AG04450 (cell line): ENCODE results near the gene SAMD3. TPM values are rescaled to one million over a fixed set of nuclear protein-coding genes. Genes with fewer than 3 reads are reported as not detected.

ENCODE experiments used
- CTCF ChIA-PET: fragments of 300-600, 350-600 bp; formaldehyde crosslinking; extraction: SDS; loops from one replicate; lab custom pipeline; 2022; ENCODE audit warnings: antibody characterized with exemption, inconsistent platforms; lab: Charles Lee
- POLR2A ChIA-PET: fragments of 350-600 bp; formaldehyde crosslinking; extraction: SDS; loops from one replicate; lab custom pipeline; 2021; ENCODE audit warnings: antibody characterized with exemption, inconsistent platforms; lab: Yijun Ruan, JAX
- DNase-seq: peaks from one replicate; pipeline ENCODE4 v3.0.0-alpha.2; 2011; ENCODE audit warnings: low read depth, low spot score
- H3K27ac ChIP-seq: one replicate; pipeline ENCODE4 v1.5.1; 2012; ENCODE audit warnings: low read depth, low read length, control low read depth
- H3K27me3 ChIP-seq: one replicate; pipeline ENCODE4 v1.6.0; 2012; ENCODE audit warnings: low read length; ENCODE audit not compliant: control insufficient read depth, insufficient read depth
- H3K4me3 ChIP-seq: 2 replicates; pipeline ENCODE4 v1.5.1; 2011; ENCODE audit warnings: mild to moderate bottlenecking, low read depth, low read length, control low read depth
- H3K9me3 ChIP-seq: 2 replicates; pipeline ENCODE4 v1.5.1; 2012; ENCODE audit warnings: low read length; ENCODE audit not compliant: control insufficient read depth, insufficient read depth
- CTCF ChIP-seq: IDR thresholded peaks from 2 replicates; pipeline ENCODE4 v1.5.1; 2011; ENCODE audit warnings: low read depth, low read length, control low read depth, inconsistent platforms
- polyA plus RNA-seq: library from polyadenylated mRNA; depleted of rRNA; stranded (reverse); fragments of >200 nt; gene quantifications from 2 replicates; pipeline ENCODE4 v1.2.3, GENCODE V29; 2011

Gene SAMD3
- polyA plus RNA-seq, 1 experiment, result 2.4 TPM

- TF ChIP-seq CTCF, result no peak
- H3K27ac ChIP-seq, result no peak overlapping the region
- no peaks in the 10 kb centered on the region for H3K27me3 ChIP-seq
- ChIA-PET POLR2A (no interaction called here), CTCF (no interaction called here)
- H3K9me3 ChIP-seq, result peaks cover 5% of the 10 kb centered on the region; the same call in 1 of the 2 replicates
- no peak for DNase-seq
- H3K4me3 ChIP-seq, result no peak overlapping the region
These were observed 62.8 kb downstream of the SAMD3 start for GRCh38 chr6:130159956-130160355.

GRCh38 chr6:130158548-130158947 is 64.2 kb downstream of the SAMD3 start:
- ChIA-PET POLR2A (interaction anchor here (0.7 kb wide), 1 partner anchor 124 kb away, joined by 3 read pairs; no protein-coding TSS in a partner anchor), CTCF (interaction anchor here (1.2 kb wide), 1 partner anchor 10 kb away, joined by 5 read pairs; no protein-coding TSS in a partner anchor)
- no peak for DNase-seq
- H3K27me3 ChIP-seq, result no peaks in the 10 kb centered on the region
- peaks cover 5% of the 10 kb centered on the region; the same call in 1 of the 2 replicates for H3K9me3 ChIP-seq
- no peak overlapping the region for H3K27ac ChIP-seq
- TF ChIP-seq CTCF, result no peak
- H3K4me3 ChIP-seq, result no peak overlapping the region

GRCh38 chr6:130158056-130158455 is 64.7 kb downstream of the SAMD3 start:
- peaks cover 5% of the 10 kb centered on the region; the same call in 1 of the 2 replicates for H3K9me3 ChIP-seq
- H3K4me3 ChIP-seq, result no peak overlapping the region
- no peaks in the 10 kb centered on the region for H3K27me3 ChIP-seq
- no peak for TF ChIP-seq CTCF
- CTCF ChIA-PET, result interaction anchor here (1.2 kb wide), 1 partner anchor 9 kb away, joined by 5 read pairs; no protein-coding TSS in a partner anchor
- POLR2A ChIA-PET, result interaction anchor here (0.7 kb wide), 1 partner anchor 124 kb away, joined by 3 read pairs; no protein-coding TSS in a partner anchor
- DNase-seq, result no peak
- H3K27ac ChIP-seq, result no peak overlapping the region

DNA sequence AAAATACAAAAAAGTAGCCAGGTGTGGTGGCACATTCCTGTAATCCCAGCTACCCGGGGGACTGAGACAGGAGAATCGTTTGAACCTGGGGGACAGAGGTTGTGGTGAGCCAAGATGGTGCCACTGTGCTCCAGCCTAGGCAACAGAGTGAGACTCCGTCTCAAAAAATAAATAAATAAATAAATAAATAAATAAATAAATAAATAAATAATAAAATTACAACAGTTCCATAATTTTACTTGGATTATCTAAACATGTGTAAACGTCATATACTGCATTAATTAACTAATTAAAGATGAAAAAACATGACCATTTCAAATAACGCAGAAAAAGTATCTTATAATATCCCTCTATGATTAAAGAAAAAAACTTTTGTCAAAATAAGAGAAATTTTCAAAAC is 65.8 kb downstream of the SAMD3 start:
- CTCF ChIA-PET, result no interaction called here
- POLR2A ChIA-PET, result no interaction called here
- no peak for DNase-seq
- H3K27me3 ChIP-seq, result no peaks in the 10 kb centered on the region
- H3K9me3 ChIP-seq, result peaks cover 5% of the 10 kb centered on the region; the same call in 1 of the 2 replicates
- no peak overlapping the region for H3K27ac ChIP-seq
- no peak for TF ChIP-seq CTCF
- no peak overlapping the region for H3K4me3 ChIP-seq

DNA sequence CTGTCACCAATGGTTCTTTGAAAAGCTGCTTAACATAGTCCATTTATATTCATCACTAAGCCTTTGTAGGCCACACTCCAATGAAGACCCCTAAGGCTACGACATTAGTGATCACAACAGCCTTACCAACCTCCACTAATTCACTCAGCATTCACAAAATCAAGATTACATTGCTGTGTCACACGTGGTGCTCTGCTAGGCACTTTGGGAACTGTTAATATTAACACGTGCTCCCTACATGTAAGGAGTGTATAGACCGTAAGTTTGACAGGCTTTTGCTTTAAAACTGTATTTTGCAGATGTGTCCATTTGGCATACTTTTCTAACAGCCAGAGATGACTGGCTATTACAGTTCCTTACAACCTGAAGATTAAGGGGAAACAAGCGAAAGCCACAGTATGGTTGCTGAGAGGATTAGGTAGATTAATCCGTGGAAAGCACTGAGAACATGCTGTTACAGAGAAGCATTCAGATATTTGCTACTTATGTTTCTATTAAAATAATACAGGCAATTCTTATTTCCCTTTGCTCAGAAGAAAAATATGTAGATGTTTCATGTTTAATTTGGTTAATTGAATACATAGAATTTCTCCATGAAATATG is 69.7 kb downstream of the SAMD3 start:
- CTCF ChIA-PET, result no interaction called here
- POLR2A ChIA-PET, result interaction anchor here (1.5 kb wide), 1 partner anchor 9 kb away, joined by 4 read pairs; no protein-coding TSS in a partner anchor
- TF ChIP-seq CTCF, result no peak
- Histone ChIP-seq H3K4me3 (no peak overlapping the region), H3K9me3 (no peaks in the 10 kb centered on the region), H3K27ac (no peak overlapping the region), H3K27me3 (no peaks in the 10 kb centered on the region)
- no peak for DNase-seq
